OCI-LY1 (cell line): ENCODE measurements around the gene FYB1.

ENCODE experiments used
- CTCF ChIP-seq: fragments of 200-600 bp; sonication (generic), shearing (Covaris generic); IDR thresholded peaks from 2 replicates; pipeline ENCODE4 v1.5.1; 2017; ENCODE audit warnings: mild to moderate bottlenecking, antibody characterized with exemption, low read length, moderate library complexity, mixed read lengths
- EZH2 ChIP-seq: fragments of 200-600 bp; sonication (generic), shearing (Covaris generic); IDR thresholded peaks from 2 replicates; pipeline ENCODE4 v1.8.0; 2017; ENCODE audit warnings: borderline replicate concordance, mixed run types, mild to moderate bottlenecking, antibody characterized with exemption, low read length, moderate library complexity, mixed read lengths

GRCh38 chr5:39079147-39079546, 140.2 kb downstream of the FYB1 start:
- TF ChIP-seq CTCF (no peak), EZH2 (no peak)
